Loucy (cell line): ENCODE results near the gene CNTNAP2.

ENCODE experiments used
- H2AFZ ChIP-seq: fragments of 200-600 bp; sonication (generic); 2 replicates; pipeline ENCODE4 v1.6.0; 2016; ENCODE audit warnings: antibody characterized with exemption, mild to moderate bottlenecking, low read length, moderate library complexity
- H3F3A ChIP-seq: fragments of 200-600 bp; 2 replicates; pipeline ENCODE4 v1.6.0; 2016; ENCODE audit warnings: antibody characterized with exemption, low read depth, mild to moderate bottlenecking
- H3K27me3 ChIP-seq: fragments of 200-600 bp; sonication (generic); 2 replicates; pipeline ENCODE4 v1.6.1; 2014; ENCODE audit warnings: low read length, mild to moderate bottlenecking; ENCODE audit not compliant: insufficient read depth, poor library complexity, severe bottlenecking
- H3K36me3 ChIP-seq: fragments of 200-600 bp; sonication (generic); 2 replicates; pipeline ENCODE4 v1.6.1; 2016; ENCODE audit warnings: low read length; ENCODE audit not compliant: insufficient read depth
- H3K4me1 ChIP-seq: fragments of 200-600 bp; sonication (generic); 2 replicates; pipeline ENCODE4 v1.5.1; 2014; ENCODE audit warnings: low read length, mild to moderate bottlenecking; ENCODE audit not compliant: insufficient read depth, poor library complexity, severe bottlenecking
- H3K4me2 ChIP-seq: fragments of 200-600 bp; sonication (generic); 2 replicates; pipeline ENCODE4 v1.6.0; 2014; ENCODE audit warnings: antibody characterized with exemption, low read length, low read depth, mild to moderate bottlenecking; ENCODE audit not compliant: poor library complexity, severe bottlenecking
- H3K4me3 ChIP-seq: fragments of 200-600 bp; sonication (generic); 2 replicates; pipeline ENCODE4 v1.5.1; 2014; ENCODE audit warnings: low read length, mild to moderate bottlenecking, mixed read lengths; ENCODE audit not compliant: poor library complexity, severe bottlenecking
- H3K79me2 ChIP-seq: fragments of 200-600 bp; sonication (generic); 2 replicates; pipeline ENCODE4 v1.6.1; 2014; ENCODE audit warnings: low read length; ENCODE audit not compliant: insufficient read depth
- H3K9ac ChIP-seq: fragments of 200-600 bp; sonication (generic); 2 replicates; pipeline ENCODE4 v1.6.0; 2014; ENCODE audit warnings: mild to moderate bottlenecking, low read depth, low read length, moderate library complexity; ENCODE audit not compliant: poor library complexity, severe bottlenecking
- H3K9me2 ChIP-seq: fragments of 200-600 bp; sonication (generic); replicated peaks from 2 replicates; pipeline ENCODE4 v1.6.1; 2016; ENCODE audit warnings: low read depth, low read length, mixed read lengths
- H3K9me3 ChIP-seq: fragments of 200-600 bp; sonication (generic); 2 replicates; pipeline ENCODE4 v1.6.1; 2014; ENCODE audit warnings: mild to moderate bottlenecking, antibody characterized with exemption, low read length, low read depth; ENCODE audit not compliant: insufficient read depth
- H4K20me1 ChIP-seq: fragments of 200-600 bp; sonication (generic); 2 replicates; pipeline ENCODE4 v1.6.0; 2014; ENCODE audit warnings: antibody characterized with exemption, low read length, mild to moderate bottlenecking; ENCODE audit not compliant: insufficient read depth, poor library complexity, severe bottlenecking
- CTCF ChIP-seq: fragments of 200-600 bp; sonication (generic); conservative IDR thresholded peaks from 2 replicates; pipeline ENCODE4 v1.5.1; 2014; ENCODE audit warnings: mild to moderate bottlenecking, antibody characterized with exemption, low read length
- EZH2phosphoT487 ChIP-seq: fragments of 200-600 bp; IDR thresholded peaks from 2 replicates; pipeline ENCODE4 v1.6.1; 2018; ENCODE audit warnings: antibody characterized with exemption, mild to moderate bottlenecking, moderate library complexity, borderline replicate concordance

Gene CNTNAP2

GRCh38 chr7:146874722-146875121 is 758.1 kb downstream of the CNTNAP2 start:
- H3K79me2 ChIP-seq, result no peaks in the 10 kb centered on the region
- H3K4me2 ChIP-seq, result no peak overlapping the region
- no peaks in the 10 kb centered on the region for H3K36me3 ChIP-seq
- no peaks in the 10 kb centered on the region for H3K27me3 ChIP-seq
- H2AFZ ChIP-seq, result no peak overlapping the region
- no peaks in the 10 kb centered on the region for H3K9me3 ChIP-seq
- H3F3A ChIP-seq, result no peaks in the 10 kb centered on the region
- H3K9ac ChIP-seq, result no peak overlapping the region
- no peaks in the 10 kb centered on the region for H4K20me1 ChIP-seq
- no peaks in the 10 kb centered on the region for H3K9me2 ChIP-seq
- TF ChIP-seq CTCF, result no peak
- H3K4me1 ChIP-seq, result no peaks in the 10 kb centered on the region
- no peak overlapping the region for H3K4me3 ChIP-seq

- no peaks in the 10 kb centered on the region for H3K4me1 ChIP-seq
- no peaks in the 10 kb centered on the region for H4K20me1 ChIP-seq
- H3F3A ChIP-seq, result no peaks in the 10 kb centered on the region
- TF ChIP-seq EZH2phosphoT487 (no peak), CTCF (no peak)
- H3K27me3 ChIP-seq, result no peaks in the 10 kb centered on the region
- no peak overlapping the region for H3K9ac ChIP-seq
- H3K79me2 ChIP-seq, result no peaks in the 10 kb centered on the region
- H3K9me3 ChIP-seq, result no peaks in the 10 kb centered on the region
- H2AFZ ChIP-seq, result no peak overlapping the region
- H3K4me3 ChIP-seq, result no peak overlapping the region
- no peaks in the 10 kb centered on the region for H3K9me2 ChIP-seq
- no peak overlapping the region for H3K4me2 ChIP-seq
- no peaks in the 10 kb centered on the region for H3K36me3 ChIP-seq
Observed at GRCh38 chr7:146875237-146875785, 758.7 kb downstream of the CNTNAP2 start.

- no peak overlapping the region for H2AFZ ChIP-seq
- no peaks in the 10 kb centered on the region for H3K9me2 ChIP-seq
- no peak overlapping the region for H3K4me2 ChIP-seq
- H3K9me3 ChIP-seq, result no peaks in the 10 kb centered on the region
- TF ChIP-seq CTCF (no peak), EZH2phosphoT487 (no peak)
- H3K79me2 ChIP-seq, result no peaks in the 10 kb centered on the region
- no peaks in the 10 kb centered on the region for H3F3A ChIP-seq
- no peaks in the 10 kb centered on the region for H3K27me3 ChIP-seq
- H3K9ac ChIP-seq, result no peak overlapping the region
- no peaks in the 10 kb centered on the region for H4K20me1 ChIP-seq
- H3K36me3 ChIP-seq, result no peaks in the 10 kb centered on the region
- H3K4me1 ChIP-seq, result no peaks in the 10 kb centered on the region
- H3K4me3 ChIP-seq, result no peak overlapping the region
Observed at GRCh38 chr7:146875981-146876380, 759.4 kb downstream of the CNTNAP2 start.
